Activated T-cell treated with anti-CD3 and anti-CD28 coated beads, Interleukin-2, amount 50 U/mL, for 72 hours (primary cell): Measurements from ENCODE around the gene TBC1D22B. TPM values are rescaled to one million over a fixed set of nuclear protein-coding genes. Genes with fewer than 3 reads are reported as not detected.

Experiments
- ATAC-seq, 2 donors: fragments of 150-1000 bp; cut with Tn5 transposase; replicated peaks in 1 of 2; 2 replicates each; pipeline ENCODE4 v1.10.0; 2021; ENCODE audit warnings: moderate library complexity in 2 of 2, mild to moderate bottlenecking in 1 of 2
- DNase-seq, 2 donors: peaks; one replicate each; pipeline ENCODE4 v3.0.0; 2021 to 2022; ENCODE audit warnings: mixed read lengths in 1 of 2
- H3K27ac Mint-ChIP-seq: one replicate; pipeline ENCODE4 v1.8.0; 2022; ENCODE audit warnings: mild to moderate bottlenecking, moderate library complexity, mixed read lengths
- H3K27me3 Mint-ChIP-seq: one replicate; pipeline ENCODE4 v1.8.0; 2022; ENCODE audit warnings: low read depth, mixed read lengths
- H3K36me3 Mint-ChIP-seq, 2 donors: one replicate each; pipeline ENCODE4 v1.8.0; 2022; ENCODE audit warnings: mixed read lengths in 2 of 2, mild to moderate bottlenecking in 1 of 2; ENCODE audit not compliant: insufficient read depth in 2 of 2
- H3K4me1 Mint-ChIP-seq: one replicate; pipeline ENCODE4 v1.8.0; 2022; ENCODE audit warnings: low read depth, mixed read lengths
- H3K4me3 Mint-ChIP-seq, 2 donors: one replicate each; pipeline ENCODE4 v1.8.0; 2022; ENCODE audit warnings: mild to moderate bottlenecking in 2 of 2, mixed read lengths in 2 of 2, moderate library complexity in 2 of 2
- H3K9me3 Mint-ChIP-seq, 2 donors: one replicate each; pipeline ENCODE4 v1.8.0; 2022; ENCODE audit warnings: mixed read lengths in 2 of 2
- total RNA-seq, 2 donors: library from RNA; stranded (reverse); gene quantifications; one replicate each; pipeline ENCODE4 v1.2.3, GENCODE V29; 2022

TBC1D22B gene, protein sequence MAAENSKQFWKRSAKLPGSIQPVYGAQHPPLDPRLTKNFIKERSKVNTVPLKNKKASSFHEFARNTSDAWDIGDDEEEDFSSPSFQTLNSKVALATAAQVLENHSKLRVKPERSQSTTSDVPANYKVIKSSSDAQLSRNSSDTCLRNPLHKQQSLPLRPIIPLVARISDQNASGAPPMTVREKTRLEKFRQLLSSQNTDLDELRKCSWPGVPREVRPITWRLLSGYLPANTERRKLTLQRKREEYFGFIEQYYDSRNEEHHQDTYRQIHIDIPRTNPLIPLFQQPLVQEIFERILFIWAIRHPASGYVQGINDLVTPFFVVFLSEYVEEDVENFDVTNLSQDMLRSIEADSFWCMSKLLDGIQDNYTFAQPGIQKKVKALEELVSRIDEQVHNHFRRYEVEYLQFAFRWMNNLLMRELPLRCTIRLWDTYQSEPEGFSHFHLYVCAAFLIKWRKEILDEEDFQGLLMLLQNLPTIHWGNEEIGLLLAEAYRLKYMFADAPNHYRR
- total RNA-seq: 10 to 100 TPM; 23.2 to 24.4 TPM

- peak within 1 kb of the TSS; percentile 93 to 96 for H3K4me3 Mint-ChIP-seq
- no peaks in the 10 kb centered on the region for H3K27me3 Mint-ChIP-seq
- H3K27ac Mint-ChIP-seq: peak within 1 kb of the TSS; percentile 99
- no peaks in the 10 kb centered on the region for H3K9me3 Mint-ChIP-seq
- peaks cover 66% of the 10 kb centered on the region for H3K4me1 Mint-ChIP-seq
- ATAC-seq (peak; percentile 93 to 97), DNase-seq (peak; percentile 96 to 98)
- H3K36me3 Mint-ChIP-seq: peaks cover 1 to 7% of the 10 kb centered on the region in 2 donors
Measured at GRCh38 chr6:37257634-37258404, at the start of gene TBC1D22B, which contains the start of gene TMEM217. TBC1D22B (plus strand) TSS chr6:37257772; CDS start chr6:37257918, 146 bp downstream. TMEM217 (minus strand) TSS chr6:37258144; CDS start chr6:37219030, 39,114 bp downstream.

DNA sequence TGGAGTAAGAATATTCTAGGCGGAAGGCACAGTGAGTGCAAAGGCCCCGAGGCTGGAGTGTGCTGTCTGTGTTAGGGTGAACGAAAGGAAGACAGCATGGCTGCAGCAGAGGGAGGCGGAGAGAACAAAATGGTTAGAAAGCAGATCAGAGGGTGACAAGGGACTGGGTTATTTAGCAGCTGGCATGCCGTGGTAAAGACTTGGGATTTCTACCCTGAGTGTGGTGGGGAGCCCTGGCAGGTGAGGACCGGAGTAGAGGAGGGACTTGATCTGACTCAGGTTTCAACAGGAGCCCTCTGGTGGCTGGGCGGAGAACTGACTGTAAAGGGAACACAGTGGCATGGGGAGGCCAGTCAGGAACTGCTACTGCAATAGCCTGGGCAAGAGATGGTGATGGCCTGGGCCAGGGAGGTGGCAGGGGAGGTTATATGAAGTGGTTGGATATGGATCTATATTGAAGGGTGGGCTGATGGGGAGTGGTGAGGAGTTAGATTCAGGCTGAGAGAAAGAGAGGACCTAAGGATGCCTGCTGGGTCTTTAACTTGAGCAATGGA lies 49.6 kb upstream of the TBC1D22B start:
- Mint-ChIP-seq H3K9me3 (no peaks in the 10 kb centered on the region), H3K4me3 (peak overlapping the region; percentile 43 to 47), H3K27me3 (no peaks in the 10 kb centered on the region), H3K4me1 (peaks cover 72% of the 10 kb centered on the region), H3K36me3 (no peaks in the 10 kb centered on the region), H3K27ac (peak overlapping the region; percentile 35)
- DNase-seq (peak; percentile 88 to 91), ATAC-seq (peak; percentile 72 to 77)

DNA sequence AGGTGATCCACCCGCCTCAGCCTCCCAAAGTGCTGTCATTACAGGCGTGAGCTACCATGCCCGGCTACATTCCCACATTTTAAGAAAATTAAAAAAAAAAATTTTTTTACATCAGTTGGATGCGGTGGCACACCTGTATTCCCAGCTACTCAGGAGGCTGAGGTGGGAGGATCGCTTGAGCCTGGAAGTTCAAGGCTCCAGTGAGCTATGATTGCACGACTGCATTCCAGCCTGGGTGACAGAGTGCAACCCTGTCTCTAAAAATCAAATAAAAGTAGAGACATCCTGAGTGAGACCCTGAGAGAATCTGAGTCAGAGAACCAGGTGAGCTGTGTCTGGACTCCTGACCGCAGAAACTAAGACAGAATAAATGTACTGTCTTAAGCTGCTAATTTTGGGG lies 48.8 kb upstream of the TBC1D22B start:
- Mint-ChIP-seq H3K4me3 (no peak overlapping the region), H3K36me3 (no peaks in the 10 kb centered on the region), H3K27ac (no peak overlapping the region), H3K27me3 (no peaks in the 10 kb centered on the region), H3K4me1 (peaks cover 65% of the 10 kb centered on the region), H3K9me3 (no peaks in the 10 kb centered on the region)
- DNase-seq (no peak), ATAC-seq (no peak)

DNA sequence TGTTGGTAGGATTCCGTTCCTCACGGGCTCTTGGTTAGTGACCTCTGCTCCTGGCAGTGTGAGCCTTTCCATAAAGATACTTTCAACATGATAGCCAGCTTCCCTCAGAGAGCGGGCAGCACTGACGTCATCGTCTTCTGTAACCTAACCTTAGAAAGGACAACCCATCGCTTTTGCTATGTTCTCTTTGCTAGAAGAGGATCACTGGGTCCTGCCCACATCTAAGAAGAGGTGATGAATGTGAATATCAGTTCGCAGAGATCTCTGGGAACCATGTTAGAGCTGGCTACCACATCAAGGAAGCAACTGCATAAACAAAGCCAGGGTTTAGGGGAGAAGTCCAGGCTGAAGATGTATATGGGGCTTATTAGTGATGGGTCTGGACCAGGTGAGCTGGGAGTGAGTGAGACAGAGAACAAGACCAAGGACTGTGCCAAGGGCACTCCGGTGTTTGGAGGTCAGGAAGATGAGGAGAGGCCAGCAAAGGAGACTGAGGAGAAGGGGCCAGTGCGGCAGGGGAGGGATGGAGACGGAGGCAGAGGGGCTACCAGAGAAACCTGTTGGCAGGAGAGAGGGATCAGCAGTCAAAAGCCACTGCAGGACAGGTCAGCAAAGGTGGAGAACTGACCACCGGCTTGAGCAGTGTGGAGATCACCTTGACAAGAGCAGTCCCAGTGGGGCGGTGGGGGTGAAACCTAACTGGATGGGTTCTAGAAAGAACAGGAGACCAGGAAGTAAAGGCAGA lies 47.9 kb upstream of the TBC1D22B start:
- no peaks in the 10 kb centered on the region for H3K9me3 Mint-ChIP-seq
- DNase-seq (peak; percentile 64 to 66), ATAC-seq (peak; percentile 59 to 63)
- H3K4me1 Mint-ChIP-seq: peaks cover 58% of the 10 kb centered on the region
- peak overlapping the region; percentile 27 for H3K27ac Mint-ChIP-seq
- H3K36me3 Mint-ChIP-seq: no peaks in the 10 kb centered on the region
- H3K4me3 Mint-ChIP-seq: peak overlapping the region; percentile 43 to 62
- no peaks in the 10 kb centered on the region for H3K27me3 Mint-ChIP-seq

DNA sequence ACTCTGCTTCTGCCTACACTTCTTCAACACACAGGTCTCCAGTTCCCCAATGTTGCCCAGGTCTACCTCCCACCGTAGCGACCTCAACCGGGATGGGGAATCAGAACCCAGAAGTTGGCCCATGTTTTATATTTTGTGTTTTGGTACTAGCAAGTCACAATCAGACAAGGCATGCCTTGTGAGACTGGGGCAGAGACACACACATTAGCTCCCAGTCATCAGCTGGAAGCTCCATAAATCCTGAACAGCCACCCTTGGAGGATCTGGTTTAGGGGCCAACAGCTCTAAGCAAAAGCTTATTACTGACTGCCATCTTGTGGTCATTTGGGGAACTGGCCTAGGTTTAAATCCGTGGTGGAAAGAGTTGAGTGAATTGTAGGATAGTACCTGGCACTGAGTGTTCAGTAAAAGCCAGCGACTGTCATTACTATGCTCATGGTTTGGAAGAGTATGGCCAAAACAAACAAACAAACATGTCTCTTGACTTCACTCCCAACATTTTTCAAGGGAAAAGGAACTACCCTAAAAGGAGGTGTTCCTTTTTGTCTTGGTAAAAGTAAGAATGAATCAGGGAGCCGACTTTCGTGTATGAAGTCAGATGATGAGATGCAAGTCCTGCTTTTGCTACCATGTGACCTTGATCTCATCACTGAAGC lies 47.1 kb upstream of the TBC1D22B start:
- peak; percentile 81 to 87 for DNase-seq
- H3K27me3 Mint-ChIP-seq: no peaks in the 10 kb centered on the region
- H3K4me3 Mint-ChIP-seq: peak overlapping the region; percentile 20 to 53
- peak overlapping the region; percentile 68 for H3K27ac Mint-ChIP-seq
- peak; percentile 44 to 53 for ATAC-seq
- peaks cover 51% of the 10 kb centered on the region for H3K4me1 Mint-ChIP-seq
- H3K36me3 Mint-ChIP-seq: no peaks in the 10 kb centered on the region
- H3K9me3 Mint-ChIP-seq: no peaks in the 10 kb centered on the region

DNA sequence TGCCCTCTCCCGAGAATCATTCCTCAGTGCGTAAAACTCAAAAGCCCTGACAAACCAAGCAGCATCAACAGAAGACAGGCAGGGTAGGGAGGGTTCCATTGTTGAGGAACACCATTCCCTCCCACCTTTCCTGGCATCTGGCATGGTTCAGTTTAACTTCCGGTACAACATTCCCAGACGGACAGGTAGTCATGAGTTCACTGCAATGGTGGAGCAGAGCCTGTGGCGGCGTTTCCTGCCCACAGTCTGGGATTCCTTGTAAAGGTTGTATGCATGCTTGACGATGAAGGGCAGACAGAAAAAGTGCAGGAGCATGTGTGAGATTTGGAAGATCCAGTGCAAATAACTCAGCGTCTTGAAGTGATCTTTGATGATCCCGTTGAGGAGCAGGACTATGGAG lies 45.3 kb upstream of the TBC1D22B start:
- Mint-ChIP-seq H3K4me1 (peaks cover 32% of the 10 kb centered on the region), H3K4me3 (no peak overlapping the region), H3K36me3 (no peaks in the 10 kb centered on the region), H3K27me3 (no peaks in the 10 kb centered on the region), H3K9me3 (no peaks in the 10 kb centered on the region), H3K27ac (no peak overlapping the region)
- ATAC-seq: no peak
- no peak for DNase-seq

DNA sequence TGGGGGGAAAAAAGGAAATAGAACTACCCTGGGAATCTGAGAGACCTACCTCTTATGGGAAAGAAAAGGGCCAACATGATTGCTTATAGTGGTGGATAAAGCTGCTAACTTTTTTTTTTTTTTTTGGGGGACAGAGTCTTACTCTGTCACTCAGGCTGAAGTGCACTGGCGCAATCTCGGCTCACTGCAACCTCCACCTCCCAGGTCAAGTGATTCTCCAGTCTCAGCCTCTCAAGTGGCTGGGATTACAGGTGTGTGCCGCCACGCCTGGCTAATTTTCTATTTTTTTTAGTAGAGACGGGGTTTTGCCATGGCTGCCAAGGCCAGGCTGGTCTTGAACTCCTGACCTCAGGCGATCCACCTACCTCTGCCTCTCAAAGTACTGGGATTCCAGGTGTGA lies 39.5 kb upstream of the TBC1D22B start:
- Mint-ChIP-seq H3K27me3 (no peaks in the 10 kb centered on the region), H3K4me1 (peaks cover 24% of the 10 kb centered on the region), H3K4me3 (no peak overlapping the region), H3K36me3 (no peaks in the 10 kb centered on the region), H3K27ac (no peak overlapping the region), H3K9me3 (no peaks in the 10 kb centered on the region)
- DNase-seq (no peak), ATAC-seq (no peak)

DNA sequence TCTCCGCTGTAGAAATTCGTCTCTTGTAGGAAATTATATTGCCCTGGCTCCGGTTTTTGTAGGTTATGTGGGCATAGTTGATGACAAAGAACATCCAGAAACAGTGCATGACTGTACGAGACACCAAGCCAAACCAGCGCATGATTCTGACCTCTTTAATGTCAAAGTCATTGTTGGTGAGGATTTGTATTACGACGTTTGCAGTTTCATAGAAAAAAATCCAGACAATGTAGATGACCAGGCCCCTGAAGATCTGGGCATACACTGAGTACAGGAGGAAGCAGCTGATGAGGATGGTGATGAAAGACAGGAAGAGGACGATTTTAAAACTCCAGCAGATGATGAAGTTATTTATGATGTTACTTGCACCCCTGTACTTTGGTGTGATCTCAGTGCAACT lies 39.1 kb upstream of the TBC1D22B start:
- Mint-ChIP-seq H3K36me3 (no peaks in the 10 kb centered on the region), H3K9me3 (no peaks in the 10 kb centered on the region), H3K27ac (no peak overlapping the region), H3K27me3 (no peaks in the 10 kb centered on the region), H3K4me3 (no peak overlapping the region), H3K4me1 (peaks cover 27% of the 10 kb centered on the region)
- ATAC-seq: no peak
- DNase-seq: no peak

GRCh38 chr6:37221585-37222124 lies 35.9 kb upstream of the TBC1D22B start:
- H3K36me3 Mint-ChIP-seq: no peaks in the 10 kb centered on the region
- H3K27me3 Mint-ChIP-seq: no peaks in the 10 kb centered on the region
- ATAC-seq (no peak), DNase-seq (no peak)
- H3K4me3 Mint-ChIP-seq: peak overlapping the region; percentile 79 to 97
- no peaks in the 10 kb centered on the region for H3K9me3 Mint-ChIP-seq
- no peak overlapping the region for H3K27ac Mint-ChIP-seq
- H3K4me1 Mint-ChIP-seq: peaks cover 27% of the 10 kb centered on the region

- Mint-ChIP-seq H3K27ac (peak overlapping the region; percentile 90), H3K4me3 (peak overlapping the region; percentile 79 to 97), H3K4me1 (peaks cover 31% of the 10 kb centered on the region), H3K9me3 (no peaks in the 10 kb centered on the region), H3K36me3 (no peaks in the 10 kb centered on the region), H3K27me3 (no peaks in the 10 kb centered on the region)
- DNase-seq (peak; percentile 77 to 82), ATAC-seq (peak; percentile 99)
Measured at GRCh38 chr6:37222125-37222967, 35.2 kb upstream of the TBC1D22B start.

- Mint-ChIP-seq H3K27me3 (no peaks in the 10 kb centered on the region), H3K27ac (peak overlapping the region; percentile 90), H3K9me3 (no peaks in the 10 kb centered on the region), H3K36me3 (no peaks in the 10 kb centered on the region), H3K4me1 (peaks cover 32% of the 10 kb centered on the region), H3K4me3 (peak overlapping the region; percentile 79 to 97)
- no peak for ATAC-seq
- DNase-seq: no peak
Measured at GRCh38 chr6:37222992-37223391, 34.6 kb upstream of the TBC1D22B start.
